GM18951 (cell line): ENCODE data around the gene LRRC46.

Experiments
- POLR2A ChIP-seq: IDR thresholded peaks from 4 replicates; pipeline ENCODE4 v1.6.1; 2011; ENCODE audit warnings: mild to moderate bottlenecking; ENCODE audit not compliant: insufficient read length, insufficient read depth; ENCODE audit errors: extremely low read depth
- in situ Hi-C: fragments of 300-500 bp; cut with MboI; formaldehyde crosslinking; loops from one replicate; pipeline ENCODE4 v1.12.0; 2022; ENCODE audit warnings: low sequenced_read_pairs, mixed read lengths, inconsistent platforms; ENCODE audit not compliant: unreplicated experiment

LRRC46 gene

GRCh38 chr17:47857551-47858455, 26.3 kb downstream of the LRRC46 start:
- in situ Hi-C loops: no loop called here
- no peak for TF ChIP-seq POLR2A

GRCh38 chr17:47860386-47860785, 28.9 kb downstream of the LRRC46 start:
- no peak for TF ChIP-seq POLR2A
- in situ Hi-C loops: no loop called here

GRCh38 chr17:47862621-47863440, 31.4 kb downstream of the LRRC46 start:
- in situ Hi-C loops: no loop called here
- TF ChIP-seq POLR2A: no peak

GRCh38 chr17:47864791-47865216, 33.3 kb downstream of the LRRC46 start:
- in situ Hi-C loops: no loop called here
- TF ChIP-seq POLR2A: no peak

GRCh38 chr17:47866941-47867340, 35.5 kb downstream of the LRRC46 start:
- in situ Hi-C loops: no loop called here
- TF ChIP-seq POLR2A: no peak

GRCh38 chr17:47867813-47868533, 36.5 kb downstream of the LRRC46 start:
- in situ Hi-C loops: no loop called here
- no peak for TF ChIP-seq POLR2A

- in situ Hi-C loops: no loop called here
- TF ChIP-seq POLR2A: no peak
These were observed 37.6 kb downstream of the LRRC46 start for GRCh38 chr17:47869114-47869513.

GRCh38 chr17:47870056-47870455, 38.6 kb downstream of the LRRC46 start:
- in situ Hi-C loops: no loop called here
- TF ChIP-seq POLR2A: no peak

- in situ Hi-C loops: no loop called here
- no peak for TF ChIP-seq POLR2A
These were observed 39.6 kb downstream of the LRRC46 start for GRCh38 chr17:47871048-47871447.

- no peak for TF ChIP-seq POLR2A
- in situ Hi-C loops: no loop called here
These were observed 40.7 kb downstream of the LRRC46 start for GRCh38 chr17:47872019-47872650.

GRCh38 chr17:47872651-47873161, 41.2 kb downstream of the LRRC46 start:
- no peak for TF ChIP-seq POLR2A

GRCh38 chr17:47873200-47874090, 42.0 kb downstream of the LRRC46 start:
- in situ Hi-C loops: no loop called here
- TF ChIP-seq POLR2A: no peak

More at GRCh38 chr17:47872651-47873161, 41.2 kb downstream of the LRRC46 start:
- in situ Hi-C loops: no loop called here
